ENCODE measurements around the gene CLEC16A.
A peak's percentile ranks its signal among the peaks of the same experiment; 100 is the strongest.
"Not testable (repeated sequence)": the region's sequence is repeated elsewhere in the genome, so short reads cannot be mapped to it uniquely, and the experiment has no call there.

The CLEC16A gene

GRCh38 chr16:10940501-10941079 lies 3.8 kb upstream of the CLEC16A start:
- peak; percentile 18 for DNase-seq

- DNase-seq = no peak
These were observed 3.0 kb upstream of the CLEC16A start for GRCh38 chr16:10941127-10941933.

DNA sequence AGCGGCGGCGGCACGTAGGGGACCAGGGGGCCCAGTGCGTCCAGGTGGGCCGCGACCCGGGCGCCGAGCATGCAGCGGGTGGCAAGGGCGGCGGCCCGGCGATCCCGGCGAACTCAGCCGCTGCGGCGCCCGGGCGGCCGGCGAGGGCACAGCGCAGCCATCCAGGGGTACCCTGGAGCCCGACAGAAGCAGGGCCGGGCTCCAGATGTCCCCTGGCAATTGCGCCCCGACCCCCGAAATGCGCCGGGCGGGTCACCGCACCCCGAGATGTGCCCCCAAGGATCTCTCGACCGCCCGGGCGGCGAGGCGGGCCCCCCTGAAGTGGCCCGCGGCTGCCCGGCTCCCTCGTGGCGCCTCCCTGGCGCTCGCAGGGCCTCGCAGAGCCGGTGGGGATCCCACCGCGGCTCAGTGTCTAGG lies 2.4 kb upstream of the CLEC16A start:
- DNase-seq = not testable (repeated sequence)

DNA sequence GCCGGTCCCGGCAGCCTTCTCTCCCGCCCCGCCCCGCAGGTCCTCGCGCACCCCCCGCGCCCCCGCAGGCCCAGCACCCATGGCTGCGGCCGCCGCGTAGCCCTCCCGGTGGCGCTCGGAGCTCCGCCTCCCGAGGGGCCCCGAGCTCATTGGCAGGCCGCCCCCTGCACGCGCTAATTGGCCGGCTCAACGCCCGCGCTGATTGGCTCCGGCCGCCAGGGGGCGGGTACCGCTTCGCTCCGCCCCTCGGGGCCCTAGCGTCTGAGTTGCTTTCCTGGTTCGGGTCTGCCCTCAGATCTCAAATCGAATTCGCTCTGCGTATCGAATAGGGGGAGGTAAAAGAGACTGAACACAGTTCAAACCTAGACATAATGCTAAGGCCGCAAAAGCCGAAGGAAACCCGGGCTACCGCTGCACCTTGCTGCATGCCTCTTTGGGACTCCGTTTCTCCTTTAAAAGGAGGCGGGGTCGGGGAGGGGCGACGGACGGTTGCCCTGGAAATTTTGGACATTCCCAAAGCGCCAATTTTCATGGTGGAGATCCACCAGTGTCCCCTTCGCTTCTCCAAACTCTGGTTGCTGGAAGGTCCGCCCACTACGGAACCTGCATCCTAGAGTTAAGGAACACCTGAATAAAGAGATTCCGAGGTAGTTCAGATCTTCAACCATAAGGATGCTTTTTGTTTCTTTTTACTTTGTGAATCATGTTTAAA lies 1.9 kb upstream of the CLEC16A start, which contains the start of gene DEXI:
Gene DEXI, minus strand, starts transcription at position 117 of the 712 bp plus-strand sequence. CDS start 463 bp downstream, outside the sequence.
- DNase-seq = peak; percentile 98

- DNase-seq = no peak
These were observed 1.4 kb upstream of the CLEC16A start for GRCh38 chr16:10943064-10943353.

DNA sequence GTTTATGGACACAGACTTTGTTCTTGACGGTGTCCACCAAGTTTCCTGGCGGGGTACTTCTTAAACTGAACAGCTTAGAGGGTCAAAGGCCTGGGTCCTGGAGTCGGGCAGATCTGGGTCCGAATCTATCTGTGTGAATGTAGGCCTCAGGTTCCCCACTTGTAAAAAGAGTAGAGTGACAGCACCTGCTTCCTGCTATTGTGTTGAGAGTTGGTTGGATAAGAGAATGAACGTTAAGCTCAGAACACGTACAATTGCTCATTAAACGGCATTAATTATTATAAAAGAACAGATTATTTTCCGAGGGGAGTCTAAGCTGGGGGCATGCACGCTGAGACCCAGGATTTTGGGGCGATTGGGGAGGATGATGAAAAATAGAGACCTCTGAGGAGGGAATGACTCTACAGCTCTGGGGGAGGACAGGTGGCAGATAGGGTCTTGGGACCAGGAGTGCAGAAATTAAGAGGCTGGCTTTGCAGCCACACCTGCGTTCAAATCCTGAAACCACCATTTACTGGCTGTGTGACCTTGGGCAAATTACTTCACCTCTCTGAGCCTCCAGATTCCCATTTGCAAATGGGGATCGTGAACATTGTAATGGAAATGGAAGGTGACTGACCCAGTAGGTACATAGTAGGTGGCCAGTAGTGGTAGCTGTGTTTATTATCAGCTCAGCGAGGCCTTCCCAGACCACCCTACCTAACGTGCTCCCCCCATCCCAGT lies 862 bp downstream of the CLEC16A start:
- no peak for DNase-seq

- no peak for DNase-seq
These were observed 1.9 kb downstream of the CLEC16A start for GRCh38 chr16:10946308-10946707.

DNA sequence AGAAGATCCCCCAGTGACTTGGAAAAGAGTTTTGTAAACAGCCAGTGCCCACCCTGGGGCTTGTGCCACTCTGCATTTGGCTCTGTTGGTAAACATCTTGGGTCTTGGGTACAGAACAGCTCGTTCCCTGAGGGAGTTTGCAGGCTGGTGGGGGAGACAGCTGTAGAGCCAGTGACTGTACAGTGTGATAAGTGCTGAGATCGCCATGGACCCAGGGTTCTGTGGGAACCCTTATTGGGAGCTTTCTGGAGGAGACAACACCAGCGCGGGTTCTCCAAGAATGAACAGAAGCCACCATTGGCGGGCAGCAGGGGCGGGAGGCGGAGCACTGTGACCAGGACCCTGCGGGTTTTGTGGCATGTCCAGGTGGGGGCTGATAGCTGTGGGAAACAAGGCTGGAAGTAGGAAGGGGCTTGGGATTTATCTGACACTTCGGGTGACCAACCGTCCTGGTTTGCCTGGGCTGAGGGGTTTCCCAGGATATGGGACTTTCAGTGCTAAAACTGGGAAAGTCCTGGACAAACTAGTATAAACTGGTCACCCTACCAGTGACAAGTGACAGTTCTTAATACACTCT lies 2.9 kb downstream of the CLEC16A start:
- DNase-seq = no peak

- DNase-seq = no peak
These were observed 5.1 kb downstream of the CLEC16A start for GRCh38 chr16:10949424-10949970.

DNA sequence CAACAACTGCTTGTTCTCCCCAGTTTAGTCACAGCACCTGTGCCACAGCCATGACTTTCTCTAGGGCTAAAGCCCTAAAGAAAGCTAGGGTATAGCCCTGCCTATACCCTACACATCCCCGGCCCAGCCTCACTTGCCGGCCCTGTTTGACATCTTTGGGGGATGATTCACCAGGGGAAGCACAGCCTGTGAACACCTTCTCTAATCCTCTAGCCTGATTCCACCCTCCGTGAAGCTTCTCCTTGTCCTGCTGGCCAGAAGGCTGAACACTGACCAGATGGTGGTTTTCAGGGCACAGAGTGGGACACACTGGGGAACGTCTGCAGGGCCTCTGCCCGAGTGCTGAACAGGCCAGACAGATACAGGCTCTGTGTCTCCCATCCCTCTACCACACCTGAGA lies 6.0 kb downstream of the CLEC16A start:
- DNase-seq = no peak

DNA sequence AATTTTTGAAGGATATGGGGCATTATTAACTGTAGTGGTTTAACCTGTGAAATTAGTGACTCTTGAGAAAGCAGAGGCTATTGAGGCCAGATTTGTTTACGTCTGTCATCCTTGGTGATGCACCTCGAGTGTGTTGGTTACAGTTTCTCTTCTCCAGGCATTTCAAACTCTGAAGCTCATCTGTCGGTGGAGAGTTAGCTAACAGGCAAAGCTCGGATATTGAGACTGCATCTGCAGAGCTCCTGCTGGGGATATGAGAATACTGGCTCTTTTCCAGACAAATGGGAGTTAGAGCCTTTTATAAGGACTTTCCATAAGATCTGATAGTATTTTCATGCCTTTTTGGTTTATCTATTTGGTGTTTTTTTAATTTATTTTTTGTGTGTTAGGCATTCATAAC lies 6.7 kb downstream of the CLEC16A start:
- no peak for DNase-seq

DNA sequence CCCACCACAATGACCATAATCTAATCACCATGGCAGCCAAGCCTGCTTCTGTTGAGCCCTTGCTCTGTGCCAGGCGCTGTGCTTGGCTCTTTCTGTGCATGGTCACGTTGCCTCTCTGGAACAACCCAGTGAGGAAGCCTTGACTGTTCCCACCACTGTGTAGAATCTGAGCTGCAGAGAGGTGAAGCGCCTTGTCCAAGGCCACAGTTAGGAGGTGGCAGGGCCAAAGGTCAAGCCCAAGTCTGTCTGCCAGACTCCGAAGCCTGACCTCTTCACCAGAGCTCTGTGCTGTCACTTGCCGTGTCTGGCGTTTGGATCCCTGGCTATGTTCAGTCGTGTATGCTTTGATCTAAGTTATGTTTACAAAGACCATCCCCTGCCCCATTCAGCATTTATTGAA lies 10.5 kb downstream of the CLEC16A start:
- no peak for DNase-seq

DNA sequence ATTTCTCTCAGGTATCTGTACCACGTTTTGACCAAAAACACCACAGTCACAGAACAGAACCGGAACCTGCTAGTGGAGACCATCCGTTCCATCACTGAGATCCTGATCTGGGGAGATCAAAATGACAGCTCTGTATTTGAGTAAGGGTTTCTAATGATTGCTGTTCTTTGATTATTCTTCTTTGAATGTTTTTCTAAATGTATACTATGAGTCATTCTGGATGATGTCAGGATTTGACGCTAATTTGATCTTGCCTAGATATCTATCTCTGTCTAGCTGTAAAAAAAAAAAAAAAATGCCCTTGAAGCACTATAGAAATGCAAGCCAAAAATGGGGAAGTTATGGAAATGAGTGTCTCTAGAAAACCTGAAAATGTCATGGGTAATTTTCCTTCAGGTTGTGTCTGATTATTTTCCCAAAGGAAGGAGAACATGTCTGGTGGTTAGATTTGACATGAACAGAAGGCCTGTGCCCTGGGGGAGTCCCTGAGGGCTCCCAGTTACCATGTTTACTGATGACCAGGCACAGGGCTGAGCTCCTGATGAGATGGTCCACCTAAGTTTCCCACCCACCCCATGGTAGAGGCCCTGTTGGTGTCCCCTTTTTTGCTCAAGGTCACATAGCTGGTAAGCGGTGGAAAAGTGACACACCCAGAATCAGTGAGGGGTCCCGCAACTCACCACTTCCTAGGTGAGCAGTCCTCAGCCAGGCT lies 13.6 kb downstream of the CLEC16A start:
- DNase-seq = no peak

DNA sequence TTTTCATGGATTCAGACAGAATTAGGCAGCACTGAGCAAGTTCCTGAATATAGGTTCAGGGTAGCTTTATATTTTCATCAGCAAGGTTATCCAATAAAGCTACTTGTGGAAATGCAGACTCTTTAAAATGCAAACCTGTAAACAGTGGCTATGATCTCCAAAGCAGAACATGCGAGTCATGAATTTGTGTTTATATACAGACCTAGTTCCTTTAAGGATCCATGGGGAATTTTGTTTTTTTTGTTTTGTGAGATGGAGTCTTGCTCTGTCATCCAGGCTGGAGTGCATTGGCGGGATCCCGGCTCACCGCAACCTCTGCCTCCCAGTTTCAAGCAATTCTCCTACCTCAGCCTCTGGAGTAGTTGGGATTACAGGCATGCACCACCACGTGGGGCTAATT lies 14.8 kb downstream of the CLEC16A start:
- DNase-seq = no peak

GRCh38 chr16:10961231-10961630 lies 16.9 kb downstream of the CLEC16A start:
- DNase-seq = no peak

GRCh38 chr16:10964039-10964890 lies 19.9 kb downstream of the CLEC16A start:
- DNase-seq = peak; percentile 83

- DNase-seq = no peak
These were observed 20.5 kb downstream of the CLEC16A start for GRCh38 chr16:10964891-10965326.

DNA sequence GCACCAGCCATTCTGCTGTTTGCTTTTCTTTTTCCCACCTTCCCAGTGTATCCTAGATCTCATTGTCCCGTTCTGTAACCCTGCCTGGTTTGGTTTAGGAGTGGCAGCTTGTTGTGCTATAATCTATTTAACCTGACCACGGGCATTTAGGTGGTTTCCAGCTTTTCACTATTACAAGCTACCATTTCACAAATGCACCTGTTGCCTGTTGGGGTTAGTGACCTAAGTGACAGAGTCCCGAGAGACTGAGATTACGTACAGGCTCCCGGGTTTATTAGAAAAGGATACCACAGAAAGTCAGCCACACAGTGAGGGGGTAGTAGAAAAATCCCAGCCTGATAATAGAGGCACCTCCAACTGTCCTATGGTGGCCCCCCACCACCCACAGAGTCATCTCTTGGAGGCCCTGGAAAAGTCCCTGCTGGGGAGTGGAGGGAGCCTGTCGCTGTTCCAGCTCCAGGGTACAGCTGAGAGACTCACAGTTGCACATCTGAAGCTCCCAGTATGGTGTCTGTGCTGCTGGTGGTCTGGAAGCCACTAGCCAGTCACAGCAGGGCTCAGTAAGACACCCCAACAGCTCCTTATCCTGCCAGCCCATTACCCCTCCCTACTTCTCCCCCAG lies 21.2 kb downstream of the CLEC16A start:
- DNase-seq = no peak

GRCh38 chr16:10966129-10966528 lies 21.8 kb downstream of the CLEC16A start:
- DNase-seq = no peak

GRCh38 chr16:10966559-10966958 lies 22.2 kb downstream of the CLEC16A start:
- DNase-seq = not testable (repeated sequence)

All from midbrain (tissue), 1 donor.